GM18858 (cell line): ENCODE results near the gene CNTNAP2.

ENCODE experiments used
- ATAC-seq: cut with Tn5 transposase; IDR thresholded peaks from one replicate; pipeline ENCODE4 v1.9.1; 2021; ENCODE audit not compliant: unreplicated experiment

The CNTNAP2 gene

GRCh38 chr7:146554556-146554955 is 438.0 kb downstream of the CNTNAP2 start:
- ATAC-seq = no peak

- no peak for ATAC-seq
These were observed 441.4 kb downstream of the CNTNAP2 start for GRCh38 chr7:146557971-146558469.

DNA sequence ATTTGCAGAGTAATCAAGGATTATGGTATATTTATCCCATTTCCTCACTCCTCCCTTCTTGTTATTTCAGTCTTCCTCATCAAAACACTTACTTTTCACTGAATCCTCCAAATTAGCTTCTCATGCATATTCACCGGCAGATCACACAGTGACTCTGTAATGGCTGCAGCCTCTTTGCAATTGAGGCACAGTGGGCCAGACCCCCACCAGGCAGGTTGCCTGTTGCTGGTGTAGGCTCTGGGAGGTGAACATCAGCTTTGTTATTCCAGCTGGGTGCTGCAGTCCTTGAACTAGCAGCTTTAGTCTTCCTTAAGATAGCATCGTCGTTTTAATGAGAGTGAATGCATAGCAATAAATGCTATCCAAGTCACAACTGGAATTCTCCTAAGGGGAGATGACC is 449.3 kb downstream of the CNTNAP2 start:
- ATAC-seq = no peak

DNA sequence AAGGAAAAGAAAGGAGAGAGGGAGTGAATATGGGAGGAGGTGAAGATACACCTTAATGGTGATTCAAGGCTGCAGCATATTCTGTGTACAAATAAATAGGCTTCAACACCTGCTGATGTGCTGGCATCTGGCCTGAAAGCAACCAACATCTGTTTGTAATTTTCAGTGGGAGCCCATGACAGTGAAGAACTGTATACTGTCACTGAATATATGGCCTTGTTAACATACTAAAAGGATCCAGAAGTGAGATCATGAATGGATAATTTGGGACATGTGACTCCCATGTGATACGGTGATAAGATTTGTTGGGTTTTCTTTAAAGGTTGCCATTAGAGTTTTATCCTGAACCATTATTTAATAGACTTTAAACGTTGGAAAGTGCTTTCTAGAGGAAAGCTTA is 459.3 kb downstream of the CNTNAP2 start:
- ATAC-seq = no peak

DNA sequence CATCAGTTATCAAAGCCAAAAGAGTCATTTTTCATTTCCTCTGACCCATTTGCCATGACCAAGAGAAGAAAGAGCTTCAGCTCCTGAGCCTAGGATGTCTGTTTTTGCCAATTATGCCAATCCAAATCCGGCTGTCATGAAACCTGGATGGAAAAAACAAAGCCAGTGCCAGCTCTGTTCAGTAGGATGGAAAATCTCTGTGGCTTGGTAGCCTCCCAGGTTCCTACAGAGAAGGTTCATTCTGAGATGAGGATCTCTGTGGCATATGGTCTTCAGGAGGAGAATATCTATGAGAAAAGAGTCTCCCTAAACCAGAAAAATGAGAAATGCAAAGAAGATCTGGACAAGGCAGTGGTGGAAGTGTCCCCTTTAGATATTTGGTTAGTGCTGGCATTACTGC is 475.4 kb downstream of the CNTNAP2 start:
- no peak for ATAC-seq

DNA sequence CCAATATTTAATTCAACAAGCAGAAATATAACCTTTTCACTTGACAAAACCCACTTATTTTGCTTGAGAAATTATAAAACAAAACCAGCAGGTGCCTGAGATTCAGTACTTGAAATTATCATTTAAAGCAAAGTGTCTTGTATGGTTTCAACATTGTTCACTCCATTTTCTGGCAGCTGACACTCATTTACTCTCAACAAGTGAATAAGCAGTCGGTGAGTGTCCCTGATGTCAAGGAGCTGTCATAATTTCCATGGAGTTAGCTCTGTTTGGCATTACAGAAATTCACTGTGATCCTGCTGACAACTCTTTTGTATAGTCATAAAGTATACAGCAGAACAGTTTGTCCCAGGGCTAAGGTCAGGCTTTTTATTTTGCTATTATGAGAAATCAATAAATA is 490.0 kb downstream of the CNTNAP2 start:
- no peak for ATAC-seq

- no peak for ATAC-seq
These were observed 503.0 kb downstream of the CNTNAP2 start for GRCh38 chr7:146619641-146620040.

DNA sequence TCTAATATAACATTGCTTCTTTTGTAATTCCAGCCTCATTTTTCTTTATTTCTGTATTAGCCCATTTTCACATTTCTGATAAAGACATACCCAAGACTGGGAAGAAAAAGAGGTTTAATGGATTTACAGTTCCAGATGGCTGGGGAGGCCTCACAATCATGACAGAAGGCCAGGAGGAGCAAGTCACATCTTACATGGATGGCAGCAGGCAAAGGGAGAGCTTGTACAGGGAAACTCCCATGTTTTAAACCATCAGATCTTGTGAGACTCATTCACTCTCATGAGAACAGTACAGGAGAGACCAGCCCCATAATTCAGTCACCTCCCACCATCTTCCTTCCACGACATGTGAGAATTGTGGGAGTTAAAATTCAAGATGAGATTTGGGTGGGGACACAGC is 510.3 kb downstream of the CNTNAP2 start:
- no peak for ATAC-seq

DNA sequence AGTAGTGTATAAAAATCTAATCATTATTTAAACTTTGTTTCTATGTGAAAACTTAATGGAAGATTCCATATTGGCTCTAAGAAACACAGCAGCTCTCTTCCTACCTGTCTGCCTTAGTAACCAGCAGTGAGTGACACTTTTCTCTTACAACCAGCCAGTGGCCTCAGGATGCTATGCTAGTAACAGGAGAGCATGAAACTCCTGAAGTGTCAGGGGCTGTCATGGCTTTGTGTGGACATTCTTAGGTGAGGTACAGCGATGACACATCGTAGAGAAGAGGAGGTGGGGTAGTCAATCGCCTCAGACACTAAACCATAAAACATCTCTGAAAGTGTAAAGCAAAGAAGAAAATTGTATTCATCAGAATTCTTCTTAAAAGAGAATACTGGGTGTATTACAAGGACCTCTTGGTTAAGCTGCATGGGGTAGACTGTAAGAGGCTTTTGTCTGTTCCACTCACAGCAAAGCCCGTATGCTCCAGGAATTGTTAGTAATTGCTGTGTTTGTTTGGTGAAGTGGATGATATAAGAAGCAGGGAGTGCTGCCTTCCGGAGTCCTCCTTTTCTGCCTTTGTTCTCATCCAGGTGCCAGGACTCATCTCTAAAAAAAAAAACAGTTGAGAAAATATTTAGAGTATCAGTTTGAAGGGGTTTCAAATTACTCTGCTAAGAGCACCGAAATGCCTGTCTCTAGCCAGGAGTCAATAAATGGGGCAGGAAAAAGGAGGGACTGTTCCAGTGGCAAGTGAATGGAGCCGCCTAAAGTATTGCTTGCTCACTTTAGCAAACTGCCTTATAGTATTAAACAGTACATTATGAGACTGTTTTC is 518.8 kb downstream of the CNTNAP2 start:
- no peak for ATAC-seq

DNA sequence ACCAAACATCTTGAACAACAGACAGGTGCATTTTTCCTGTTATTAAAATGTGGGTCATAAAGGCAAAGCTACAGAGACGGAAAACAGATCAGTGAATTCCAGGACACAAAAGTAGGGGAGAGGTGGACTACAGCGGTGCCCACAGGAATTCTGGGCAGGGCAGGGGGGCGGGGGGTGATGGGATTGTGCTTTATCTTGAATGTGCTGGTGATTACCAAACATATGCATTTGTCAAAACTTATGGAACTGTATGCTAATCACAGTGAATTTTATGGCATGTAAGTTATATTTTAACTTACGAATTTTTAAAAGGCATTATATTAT is 519.4 kb downstream of the CNTNAP2 start:
- no peak for ATAC-seq

GRCh38 chr7:146636581-146636980 is 520.0 kb downstream of the CNTNAP2 start:
- ATAC-seq = no peak

DNA sequence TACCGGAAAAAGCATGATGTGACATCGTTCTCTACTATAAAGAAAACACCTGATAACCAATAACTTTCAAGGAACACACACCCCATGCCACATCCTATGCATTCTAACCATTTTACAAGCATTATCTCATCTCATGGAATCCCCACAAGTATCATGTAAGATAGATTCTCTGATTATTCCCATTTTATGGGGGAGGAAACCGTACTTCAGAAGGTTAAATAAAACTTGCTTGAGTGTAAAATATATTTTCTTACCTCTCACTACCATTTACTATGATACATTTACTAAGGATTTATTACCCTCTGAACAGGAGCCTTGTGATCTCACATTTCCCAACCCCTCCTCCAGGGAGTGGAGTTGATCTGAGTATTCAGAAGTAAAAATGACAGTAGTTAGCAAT is 522.7 kb downstream of the CNTNAP2 start:
- ATAC-seq = no peak

GRCh38 chr7:146641491-146641890 is 524.9 kb downstream of the CNTNAP2 start:
- no peak for ATAC-seq

GRCh38 chr7:146645383-146645976 is 528.9 kb downstream of the CNTNAP2 start:
- no peak for ATAC-seq

DNA sequence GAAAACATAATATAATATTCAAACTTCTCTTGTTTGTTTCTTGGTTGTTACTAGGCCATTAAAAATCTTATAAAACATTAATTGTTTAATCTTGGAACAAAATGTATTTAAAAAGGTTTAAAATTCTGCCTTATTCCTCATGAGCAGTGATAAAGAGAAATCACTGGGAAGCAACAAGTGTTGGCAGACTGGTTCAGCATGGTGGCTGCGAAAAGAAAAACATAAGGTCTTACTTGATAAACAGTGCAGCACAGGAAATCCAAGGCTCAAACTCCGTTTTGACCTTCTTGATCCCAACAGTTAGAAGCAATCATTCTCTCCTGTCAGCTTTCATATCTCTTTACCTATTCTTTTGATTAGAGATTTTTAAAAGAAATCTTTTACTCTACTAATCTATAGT is 530.8 kb downstream of the CNTNAP2 start:
- ATAC-seq = no peak

GRCh38 chr7:146652176-146652575 is 535.6 kb downstream of the CNTNAP2 start:
- ATAC-seq = no peak

- ATAC-seq = no peak
These were observed 537.4 kb downstream of the CNTNAP2 start for GRCh38 chr7:146654048-146654447.

- no peak for ATAC-seq
These were observed 539.6 kb downstream of the CNTNAP2 start for GRCh38 chr7:146655928-146656797.

DNA sequence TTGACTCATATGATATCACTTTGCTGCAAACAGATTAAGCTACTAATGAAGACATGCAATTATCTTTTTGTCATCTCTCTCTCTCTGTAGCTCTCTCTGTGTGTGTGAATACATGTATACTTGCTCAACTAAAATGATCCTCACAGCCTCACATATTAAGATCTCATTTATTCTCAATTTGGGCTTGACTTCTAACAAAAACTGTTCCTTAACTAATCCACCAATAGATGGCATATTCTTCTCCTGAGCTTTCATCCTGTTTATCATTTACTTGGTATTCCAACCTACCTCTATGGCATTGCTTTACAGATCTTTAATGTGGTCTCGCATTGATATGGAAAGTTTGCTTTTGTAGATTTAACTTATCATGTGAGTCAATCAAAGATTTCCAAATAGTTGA is 540.4 kb downstream of the CNTNAP2 start:
- ATAC-seq = no peak

DNA sequence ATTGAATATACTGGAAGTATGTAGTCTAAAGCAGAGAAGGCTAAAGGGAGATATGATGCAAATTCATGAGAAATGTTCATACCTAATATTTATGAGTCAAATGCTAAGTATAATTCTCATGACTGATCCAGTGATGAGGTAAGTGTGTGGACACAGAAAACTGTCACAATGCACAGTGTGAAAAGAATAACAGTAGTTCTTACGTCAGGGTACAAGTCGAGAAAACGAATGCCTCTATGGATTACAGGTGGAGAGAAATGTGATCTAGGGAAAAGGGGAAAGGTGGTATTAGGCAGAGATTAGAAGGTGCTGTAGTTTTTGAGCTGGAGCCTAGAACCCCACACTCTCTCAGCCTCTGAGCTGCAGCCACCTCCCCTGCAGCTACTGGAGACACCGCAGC is 542.0 kb downstream of the CNTNAP2 start:
- no peak for ATAC-seq

DNA sequence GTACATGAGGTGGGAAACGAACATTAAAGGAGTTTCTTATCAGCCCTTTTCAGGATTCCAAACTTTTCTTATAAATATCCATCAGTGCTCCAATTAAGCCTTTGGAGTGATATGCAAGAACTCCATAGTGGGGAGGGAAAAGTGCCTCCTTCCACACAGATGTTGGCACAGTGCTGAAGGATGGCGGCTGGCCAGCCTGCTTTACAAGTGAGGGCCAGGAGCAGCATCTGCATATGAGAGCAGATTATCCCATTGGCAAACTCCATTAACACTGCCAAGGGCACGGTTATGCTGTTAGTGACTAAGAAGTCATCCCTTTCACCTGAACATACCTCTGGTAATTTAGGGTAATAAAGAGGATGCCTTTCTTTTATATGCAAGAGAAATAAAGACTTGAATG is 543.1 kb downstream of the CNTNAP2 start:
- no peak for ATAC-seq

GRCh38 chr7:146660839-146661238 is 544.2 kb downstream of the CNTNAP2 start:
- ATAC-seq = no peak
